ENCODE results near the gene ATF7IP2. TPM values are rescaled to one million over a fixed set of nuclear protein-coding genes. Genes with fewer than 3 reads are reported as not detected.

The ATF7IP2 gene
- total RNA-seq, 2 experiments from 2014 or later = 28.4 to 34.5 TPM

DNA sequence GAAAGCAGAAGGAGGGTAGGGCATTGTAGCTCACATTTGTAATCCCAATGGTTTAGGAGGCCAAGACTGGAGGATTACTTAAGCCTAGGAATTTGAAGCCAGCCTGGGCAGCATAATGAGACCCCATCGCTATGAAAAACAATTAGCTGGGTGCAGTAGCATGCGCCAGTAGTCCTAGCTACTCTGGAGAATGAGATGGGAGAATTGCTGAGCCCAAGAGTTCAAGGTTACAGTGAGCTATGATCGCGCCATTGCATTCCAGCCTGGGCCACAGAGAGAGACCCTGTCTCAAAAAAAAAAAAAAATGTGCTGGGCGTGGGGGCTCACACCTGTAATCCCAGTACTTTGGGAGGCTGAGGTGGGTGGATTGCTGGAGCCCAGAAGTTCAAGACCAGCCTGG is 5.0 kb downstream of the ATF7IP2 start:
- CTCF ChIA-PET (ENCODE audit: unreplicated experiment) = no interaction called here
- BruUV-seq (replicated peaks) = no TSS peak
- TF ChIP-seq, protein P1, sequence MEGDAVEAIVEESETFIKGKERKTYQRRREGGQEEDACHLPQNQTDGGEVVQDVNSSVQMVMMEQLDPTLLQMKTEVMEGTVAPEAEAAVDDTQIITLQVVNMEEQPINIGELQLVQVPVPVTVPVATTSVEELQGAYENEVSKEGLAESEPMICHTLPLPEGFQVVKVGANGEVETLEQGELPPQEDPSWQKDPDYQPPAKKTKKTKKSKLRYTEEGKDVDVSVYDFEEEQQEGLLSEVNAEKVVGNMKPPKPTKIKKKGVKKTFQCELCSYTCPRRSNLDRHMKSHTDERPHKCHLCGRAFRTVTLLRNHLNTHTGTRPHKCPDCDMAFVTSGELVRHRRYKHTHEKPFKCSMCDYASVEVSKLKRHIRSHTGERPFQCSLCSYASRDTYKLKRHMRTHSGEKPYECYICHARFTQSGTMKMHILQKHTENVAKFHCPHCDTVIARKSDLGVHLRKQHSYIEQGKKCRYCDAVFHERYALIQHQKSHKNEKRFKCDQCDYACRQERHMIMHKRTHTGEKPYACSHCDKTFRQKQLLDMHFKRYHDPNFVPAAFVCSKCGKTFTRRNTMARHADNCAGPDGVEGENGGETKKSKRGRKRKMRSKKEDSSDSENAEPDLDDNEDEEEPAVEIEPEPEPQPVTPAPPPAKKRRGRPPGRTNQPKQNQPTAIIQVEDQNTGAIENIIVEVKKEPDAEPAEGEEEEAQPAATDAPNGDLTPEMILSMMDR (conservative IDR thresholded peaks at IDR 0.05; ENCODE audit: low read length) = no peak
- no peak for TF ChIP-seq EZH2phosphoT487 (IDR thresholded peaks at IDR 0.05; ENCODE audit: borderline replicate concordance, low read depth, low read length)
- H3K4me1 ChIP-seq (ENCODE audit: insufficient read depth, low read length, poor library complexity, severe bottlenecking) = peaks cover 19% of the 10 kb centered on the region
- no peaks in the 10 kb centered on the region for H3K9me2 ChIP-seq (ENCODE audit: insufficient read depth, low read length)
- no peak overlapping the region for H3K4me3 ChIP-seq (ENCODE audit: low read depth, low read length, poor library complexity, severe bottlenecking)
- no peak overlapping the region for H3K27ac ChIP-seq (ENCODE audit: low read depth, low read length, poor library complexity, severe bottlenecking)
- H3K4me2 ChIP-seq (ENCODE audit: low read length) = no peak overlapping the region
- H4K20me1 ChIP-seq (ENCODE audit: insufficient read depth, low read length) = no peaks in the 10 kb centered on the region
- H3K79me2 ChIP-seq (ENCODE audit: insufficient read depth, low read depth, low read length) = peaks cover 24% of the 10 kb centered on the region; the same call in 1 of the 2 replicates
- POLR2A ChIA-PET = interaction anchor here (1.3 kb wide), 1 partner anchor 25 kb away, joined by 3 read pairs; no protein-coding TSS in a partner anchor
- no peak overlapping the region for H2AFZ ChIP-seq (ENCODE audit: low read length)
- intact Hi-C loops (cut with micrococcal nuclease; ENCODE audit: unreplicated experiment) = no loop called here
- no peaks in the 10 kb centered on the region for H3K9me3 ChIP-seq (ENCODE audit: low read length)
- peaks cover 36% of the 10 kb centered on the region for H3K36me3 ChIP-seq (ENCODE audit: insufficient read depth, low read length)
- no peak for DNase-seq (ENCODE audit: low spot score)

DNA sequence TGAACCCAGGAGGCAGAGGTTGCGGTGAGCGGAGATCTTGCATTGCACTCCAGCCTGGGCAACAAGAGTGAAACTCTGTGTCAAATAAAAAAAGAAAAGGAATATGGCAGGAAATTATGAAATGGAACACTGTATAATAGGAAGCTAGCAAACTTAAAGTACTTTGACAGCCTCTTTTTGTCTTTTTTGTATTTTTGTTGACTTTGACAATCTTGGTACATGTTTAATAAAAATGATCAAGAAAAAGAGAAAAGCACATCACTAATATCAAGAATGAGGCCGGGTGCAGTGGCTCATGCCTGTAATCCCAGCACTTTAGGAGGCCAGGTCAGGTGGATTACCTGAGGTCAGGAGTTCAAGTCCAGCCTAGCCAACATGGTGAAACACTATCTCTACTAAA is 5.5 kb downstream of the ATF7IP2 start:
- no TSS peak for BruUV-seq (replicated peaks)
- Histone ChIP-seq H3K27ac (ENCODE audit: low read depth, low read length, poor library complexity, severe bottlenecking) (no peak overlapping the region), H3K4me1 (ENCODE audit: insufficient read depth, low read length, poor library complexity, severe bottlenecking) (peaks cover 19% of the 10 kb centered on the region), H3K36me3 (ENCODE audit: insufficient read depth, low read length) (peaks cover 36% of the 10 kb centered on the region), H3K79me2 (ENCODE audit: insufficient read depth, low read depth, low read length) (peaks cover 22% of the 10 kb centered on the region; the same call in 1 of the 2 replicates), H3K4me2 (ENCODE audit: low read length) (no peak overlapping the region), H3K4me3 (ENCODE audit: low read depth, low read length, poor library complexity, severe bottlenecking) (no peak overlapping the region), H3K9me3 (ENCODE audit: low read length) (no peaks in the 10 kb centered on the region), H2AFZ (ENCODE audit: low read length) (no peak overlapping the region), H4K20me1 (ENCODE audit: insufficient read depth, low read length) (no peaks in the 10 kb centered on the region), H3K9me2 (ENCODE audit: insufficient read depth, low read length) (no peaks in the 10 kb centered on the region)
- POLR2A ChIA-PET = interaction anchor here (0.6 kb wide), 1 partner anchor 73 kb away, joined by 3 read pairs; no protein-coding TSS in a partner anchor
- no peak for DNase-seq (ENCODE audit: low spot score)
- CTCF ChIA-PET (ENCODE audit: unreplicated experiment) = no interaction called here
- TF ChIP-seq, protein P1 (conservative IDR thresholded peaks at IDR 0.05; ENCODE audit: low read length) = no peak
- TF ChIP-seq EZH2phosphoT487 (IDR thresholded peaks at IDR 0.05; ENCODE audit: borderline replicate concordance, low read depth, low read length) = no peak
- intact Hi-C loops (cut with micrococcal nuclease; ENCODE audit: unreplicated experiment) = no loop called here

DNA sequence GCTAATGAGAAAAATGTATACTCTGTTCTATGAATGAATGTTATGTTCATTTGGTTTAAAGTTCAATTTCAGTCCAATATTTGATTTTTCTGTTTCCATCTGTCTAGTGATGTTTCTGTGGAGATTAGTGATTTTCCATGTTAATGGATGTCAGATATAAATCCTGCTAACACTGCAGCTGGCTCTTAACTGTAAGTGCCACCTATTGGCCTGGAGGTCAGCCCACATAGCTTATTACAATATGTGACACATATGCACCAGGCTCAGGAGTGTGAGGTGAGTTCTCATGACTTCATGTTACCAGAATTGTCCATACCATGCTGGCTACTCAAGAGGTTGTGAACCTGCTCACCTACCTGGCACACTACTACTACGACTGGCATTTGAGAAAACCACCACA is 17.1 kb downstream of the ATF7IP2 start:
- no peaks in the 10 kb centered on the region for H3K9me2 ChIP-seq (ENCODE audit: insufficient read depth, low read length)
- ChIA-PET CTCF (ENCODE audit: unreplicated experiment) (no interaction called here), POLR2A (no interaction called here)
- H3K4me1 ChIP-seq (ENCODE audit: insufficient read depth, low read length, poor library complexity, severe bottlenecking) = no peaks in the 10 kb centered on the region
- intact Hi-C loops (cut with micrococcal nuclease; ENCODE audit: unreplicated experiment) = no loop called here
- peaks cover 8% of the 10 kb centered on the region; the same call in 1 of the 2 replicates for H3K9me3 ChIP-seq (ENCODE audit: low read length)
- TF ChIP-seq, protein P1 (conservative IDR thresholded peaks at IDR 0.05; ENCODE audit: low read length) = no peak
- TF ChIP-seq EZH2phosphoT487 (IDR thresholded peaks at IDR 0.05; ENCODE audit: borderline replicate concordance, low read depth, low read length) = no peak
- no peaks in the 10 kb centered on the region for H4K20me1 ChIP-seq (ENCODE audit: insufficient read depth, low read length)
- no peak overlapping the region for H3K4me3 ChIP-seq (ENCODE audit: low read depth, low read length, poor library complexity, severe bottlenecking)
- H3K27ac ChIP-seq (ENCODE audit: low read depth, low read length, poor library complexity, severe bottlenecking) = no peak overlapping the region
- no peak overlapping the region for H3K4me2 ChIP-seq (ENCODE audit: low read length)
- no peak overlapping the region for H2AFZ ChIP-seq (ENCODE audit: low read length)
- peaks cover 13% of the 10 kb centered on the region for H3K36me3 ChIP-seq (ENCODE audit: insufficient read depth, low read length)
- no TSS peak for BruUV-seq (replicated peaks)
- no peaks in the 10 kb centered on the region for H3K79me2 ChIP-seq (ENCODE audit: insufficient read depth, low read depth, low read length)
- DNase-seq (ENCODE audit: low spot score) = no peak
